ENCODE data around the gene MSRB2. TPM values are rescaled to one million over a fixed set of nuclear protein-coding genes. Genes with fewer than 3 reads are reported as not detected.

MSRB2 gene
- polyA plus RNA-seq, 2 of the 4 experiments (the other 2 are of a cell fraction), result 19.0 to 32.0 TPM

DNA sequence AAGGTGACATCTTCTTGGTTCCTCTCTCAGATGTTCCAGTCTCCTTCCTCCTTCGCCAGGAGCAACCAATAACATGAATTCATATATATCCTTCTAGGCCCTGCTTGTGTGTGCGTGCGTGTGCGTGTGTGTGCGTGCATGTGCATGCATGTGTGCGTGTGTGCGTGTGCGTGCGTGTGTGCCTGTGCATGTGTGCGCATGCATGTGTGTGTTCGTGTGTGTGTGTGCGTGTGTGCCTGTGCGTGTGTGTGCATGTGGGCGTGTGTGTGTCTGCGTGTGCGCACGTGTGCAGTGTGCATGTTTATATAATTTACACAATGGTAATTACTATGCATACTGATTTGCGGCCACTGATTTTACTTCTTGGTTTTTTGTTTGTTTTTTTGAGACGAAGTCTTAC lies 52.8 kb downstream of the MSRB2 start (continued):
- TF ChIP-seq, protein P1, sequence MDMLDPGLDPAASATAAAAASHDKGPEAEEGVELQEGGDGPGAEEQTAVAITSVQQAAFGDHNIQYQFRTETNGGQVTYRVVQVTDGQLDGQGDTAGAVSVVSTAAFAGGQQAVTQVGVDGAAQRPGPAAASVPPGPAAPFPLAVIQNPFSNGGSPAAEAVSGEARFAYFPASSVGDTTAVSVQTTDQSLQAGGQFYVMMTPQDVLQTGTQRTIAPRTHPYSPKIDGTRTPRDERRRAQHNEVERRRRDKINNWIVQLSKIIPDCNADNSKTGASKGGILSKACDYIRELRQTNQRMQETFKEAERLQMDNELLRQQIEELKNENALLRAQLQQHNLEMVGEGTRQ (IDR thresholded peaks at IDR 0.05), result no peak
- TF ChIP-seq, protein P2, sequence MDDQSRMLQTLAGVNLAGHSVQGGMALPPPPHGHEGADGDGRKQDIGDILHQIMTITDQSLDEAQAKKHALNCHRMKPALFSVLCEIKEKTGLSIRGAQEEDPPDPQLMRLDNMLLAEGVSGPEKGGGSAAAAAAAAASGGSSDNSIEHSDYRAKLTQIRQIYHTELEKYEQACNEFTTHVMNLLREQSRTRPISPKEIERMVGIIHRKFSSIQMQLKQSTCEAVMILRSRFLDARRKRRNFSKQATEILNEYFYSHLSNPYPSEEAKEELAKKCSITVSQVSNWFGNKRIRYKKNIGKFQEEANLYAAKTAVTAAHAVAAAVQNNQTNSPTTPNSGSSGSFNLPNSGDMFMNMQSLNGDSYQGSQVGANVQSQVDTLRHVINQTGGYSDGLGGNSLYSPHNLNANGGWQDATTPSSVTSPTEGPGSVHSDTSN (IDR thresholded peaks at IDR 0.05), result no peak
- no peak for TF ChIP-seq EP300 (IDR thresholded peaks at IDR 0.05)

DNA sequence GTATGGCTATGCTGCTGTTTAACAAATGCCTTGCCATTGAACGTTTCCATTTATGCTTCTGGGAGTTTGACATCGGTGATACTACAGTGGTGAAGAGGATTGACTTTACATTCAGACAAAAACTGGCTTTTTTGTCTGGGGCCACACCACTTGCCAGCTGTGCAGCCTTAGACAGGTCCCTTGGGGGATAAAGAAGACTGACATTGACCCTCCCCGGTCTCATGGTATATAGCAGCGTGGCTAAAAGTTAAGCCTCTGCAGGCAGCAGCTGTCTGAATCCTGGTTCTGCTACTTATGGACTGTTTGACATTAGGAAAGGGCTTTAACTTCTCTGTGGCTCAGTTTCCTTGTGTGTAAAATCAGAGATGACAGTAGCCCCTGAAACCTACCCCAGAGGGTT lies 54.7 kb downstream of the MSRB2 start:
- ATAC-seq, result no peak
- FAIRE-seq, result no peak
- POLR2A ChIA-PET, result no interaction called here
- CTCF ChIA-PET, result interaction anchor here (1.3 kb wide), 1 partner anchor 8 kb away, joined by 4 read pairs; no protein-coding TSS in a partner anchor
- no peaks in the 10 kb centered on the region for H3K4me1 ChIP-seq
- DNase-seq (ENCODE audit: low read depth in 1 of 2, low spot score in 1 of 2), result no peak
- no peak overlapping the region for H3K4me3 ChIP-seq
- no peaks in the 10 kb centered on the region for H3K9me3 ChIP-seq
- no peak overlapping the region for H3K4me2 ChIP-seq
- no peak for TF ChIP-seq MAFK (IDR thresholded peaks at IDR 0.05; ENCODE audit: partially characterized antibody)
- no peak for TF ChIP-seq MAZ (IDR thresholded peaks at IDR 0.05; ENCODE audit: borderline replicate concordance, low read depth, low read length)
- no peak for TF ChIP-seq RFX5 (IDR thresholded peaks at IDR 0.05)
- no peak for TF ChIP-seq SMC3 (IDR thresholded peaks at IDR 0.05)
- TF ChIP-seq SREBF2 (IDR thresholded peaks at IDR 0.05), result no peak
- no peak for TF ChIP-seq TP53 (CRISPR knock-in tag; IDR thresholded peaks at IDR 0.05)
- TF ChIP-seq ZFP36 (IDR thresholded peaks at IDR 0.05; ENCODE audit: borderline replicate concordance, partially characterized antibody), result no peak
- TF ChIP-seq, protein P3, sequence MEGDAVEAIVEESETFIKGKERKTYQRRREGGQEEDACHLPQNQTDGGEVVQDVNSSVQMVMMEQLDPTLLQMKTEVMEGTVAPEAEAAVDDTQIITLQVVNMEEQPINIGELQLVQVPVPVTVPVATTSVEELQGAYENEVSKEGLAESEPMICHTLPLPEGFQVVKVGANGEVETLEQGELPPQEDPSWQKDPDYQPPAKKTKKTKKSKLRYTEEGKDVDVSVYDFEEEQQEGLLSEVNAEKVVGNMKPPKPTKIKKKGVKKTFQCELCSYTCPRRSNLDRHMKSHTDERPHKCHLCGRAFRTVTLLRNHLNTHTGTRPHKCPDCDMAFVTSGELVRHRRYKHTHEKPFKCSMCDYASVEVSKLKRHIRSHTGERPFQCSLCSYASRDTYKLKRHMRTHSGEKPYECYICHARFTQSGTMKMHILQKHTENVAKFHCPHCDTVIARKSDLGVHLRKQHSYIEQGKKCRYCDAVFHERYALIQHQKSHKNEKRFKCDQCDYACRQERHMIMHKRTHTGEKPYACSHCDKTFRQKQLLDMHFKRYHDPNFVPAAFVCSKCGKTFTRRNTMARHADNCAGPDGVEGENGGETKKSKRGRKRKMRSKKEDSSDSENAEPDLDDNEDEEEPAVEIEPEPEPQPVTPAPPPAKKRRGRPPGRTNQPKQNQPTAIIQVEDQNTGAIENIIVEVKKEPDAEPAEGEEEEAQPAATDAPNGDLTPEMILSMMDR (IDR thresholded peaks at IDR 0.05), result no peak
- no peak for TF ChIP-seq CHD4 (IDR thresholded peaks at IDR 0.05; ENCODE audit: borderline replicate concordance)
- 21% methylated on average over 4 of the region's 4 CpGs for WGBS (ENCODE audit: missing lambda C conversion rate)
- no peak overlapping the region for H3K27ac ChIP-seq

DNA sequence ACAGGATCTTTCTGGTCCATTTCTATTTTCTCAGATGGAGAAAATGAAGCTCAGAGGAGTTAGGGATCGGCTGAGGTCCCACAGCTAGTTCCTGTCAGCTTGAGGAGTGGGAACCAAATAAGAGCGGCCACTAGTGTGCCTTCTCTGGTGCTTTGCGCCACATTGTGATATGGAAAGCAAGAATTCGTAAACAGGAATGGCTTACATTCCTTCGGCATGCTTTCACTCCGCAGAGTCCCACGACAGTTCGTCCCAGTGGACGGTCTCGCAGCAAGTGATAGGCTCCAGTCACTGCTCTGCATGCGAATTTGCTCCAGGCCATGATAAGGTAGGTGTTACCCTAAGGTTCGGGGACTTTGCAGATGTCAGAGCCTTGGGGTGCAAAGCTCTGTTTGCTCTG lies 55.2 kb downstream of the MSRB2 start:
- no peak overlapping the region for H3K4me2 ChIP-seq
- no peak overlapping the region for H3K4me3 ChIP-seq
- DNase-seq (ENCODE audit: low read depth in 1 of 2, low spot score in 1 of 2), result no peak
- FAIRE-seq, result no peak
- H3K9me3 ChIP-seq, result no peaks in the 10 kb centered on the region
- TF ChIP-seq HEYL (CRISPR knock-in tag; IDR thresholded peaks at IDR 0.05) (no peak), ESRRA (IDR thresholded peaks at IDR 0.05; ENCODE audit: borderline replicate concordance, low read length) (no peak), RCOR1 (IDR thresholded peaks at IDR 0.05; ENCODE audit: low read depth, low read length) (no peak), HOXB5 (CRISPR knock-in tag; IDR thresholded peaks at IDR 0.05) (no peak), CHD2 (IDR thresholded peaks at IDR 0.05; ENCODE audit: low read length, partially characterized antibody) (no peak), JUNB (IDR thresholded peaks at IDR 0.05) (no peak), FOXS1 (CRISPR knock-in tag; IDR thresholded peaks at IDR 0.05) (no peak), RFX5 (IDR thresholded peaks at IDR 0.05) (no peak), NR3C1 (IDR thresholded peaks at IDR 0.05) (no peak), NPAS2 (CRISPR knock-in tag; IDR thresholded peaks at IDR 0.05; ENCODE audit: borderline replicate concordance) (no peak), BHLHE40 (IDR thresholded peaks at IDR 0.05; ENCODE audit: low read depth, low read length) (no peak), MAFK (IDR thresholded peaks at IDR 0.05; ENCODE audit: partially characterized antibody) (no peak), KDM1A (IDR thresholded peaks at IDR 0.05; ENCODE audit: low read depth) (no peak)
- TF ChIP-seq, protein P4, sequence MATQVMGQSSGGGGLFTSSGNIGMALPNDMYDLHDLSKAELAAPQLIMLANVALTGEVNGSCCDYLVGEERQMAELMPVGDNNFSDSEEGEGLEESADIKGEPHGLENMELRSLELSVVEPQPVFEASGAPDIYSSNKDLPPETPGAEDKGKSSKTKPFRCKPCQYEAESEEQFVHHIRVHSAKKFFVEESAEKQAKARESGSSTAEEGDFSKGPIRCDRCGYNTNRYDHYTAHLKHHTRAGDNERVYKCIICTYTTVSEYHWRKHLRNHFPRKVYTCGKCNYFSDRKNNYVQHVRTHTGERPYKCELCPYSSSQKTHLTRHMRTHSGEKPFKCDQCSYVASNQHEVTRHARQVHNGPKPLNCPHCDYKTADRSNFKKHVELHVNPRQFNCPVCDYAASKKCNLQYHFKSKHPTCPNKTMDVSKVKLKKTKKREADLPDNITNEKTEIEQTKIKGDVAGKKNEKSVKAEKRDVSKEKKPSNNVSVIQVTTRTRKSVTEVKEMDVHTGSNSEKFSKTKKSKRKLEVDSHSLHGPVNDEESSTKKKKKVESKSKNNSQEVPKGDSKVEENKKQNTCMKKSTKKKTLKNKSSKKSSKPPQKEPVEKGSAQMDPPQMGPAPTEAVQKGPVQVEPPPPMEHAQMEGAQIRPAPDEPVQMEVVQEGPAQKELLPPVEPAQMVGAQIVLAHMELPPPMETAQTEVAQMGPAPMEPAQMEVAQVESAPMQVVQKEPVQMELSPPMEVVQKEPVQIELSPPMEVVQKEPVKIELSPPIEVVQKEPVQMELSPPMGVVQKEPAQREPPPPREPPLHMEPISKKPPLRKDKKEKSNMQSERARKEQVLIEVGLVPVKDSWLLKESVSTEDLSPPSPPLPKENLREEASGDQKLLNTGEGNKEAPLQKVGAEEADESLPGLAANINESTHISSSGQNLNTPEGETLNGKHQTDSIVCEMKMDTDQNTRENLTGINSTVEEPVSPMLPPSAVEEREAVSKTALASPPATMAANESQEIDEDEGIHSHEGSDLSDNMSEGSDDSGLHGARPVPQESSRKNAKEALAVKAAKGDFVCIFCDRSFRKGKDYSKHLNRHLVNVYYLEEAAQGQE (IDR thresholded peaks at IDR 0.05), result no peak
- 0 out of 6 replicates have a peak, but pooled peaks of 1 of the 2 experiments have one; percentile 8 for ATAC-seq
- 41% methylated on average over 10 of the region's 12 CpGs for WGBS (ENCODE audit: missing lambda C conversion rate)
- CTCF ChIA-PET, result interaction anchor here (1.3 kb wide), 1 partner anchor 7 kb away, joined by 4 read pairs; no protein-coding TSS in a partner anchor
- H3K4me1 ChIP-seq, result no peaks in the 10 kb centered on the region
- no peak overlapping the region for H3K27ac ChIP-seq
- POLR2A ChIA-PET, result no interaction called here

All from A549 (cell line).